Measurements from ENCODE around the gene UBR4. TPM values are rescaled to one million over a fixed set of nuclear protein-coding genes. Genes with fewer than 3 reads are reported as not detected.

Gene UBR4
- total RNA-seq, 1 experiment from 2014 or later = 131 TPM

- H3K56ac ChIP-seq (ENCODE audit: insufficient read length, low read depth, low read length) = no peak overlapping the region
- no peak overlapping the region for H2BK20ac ChIP-seq (ENCODE audit: low read depth, low read length, poor library complexity, severe bottlenecking)
- no peak overlapping the region for H2BK15ac ChIP-seq (ENCODE audit: low read depth, low read length)
- no peaks in the 10 kb centered on the region for H3K9me3 Mint-ChIP-seq
- no peaks in the 10 kb centered on the region for H3K4me1 ChIP-seq (ENCODE audit: insufficient read depth, low read length)
- H3K27me3 Mint-ChIP-seq (ENCODE audit: low read depth) = no peaks in the 10 kb centered on the region
- H3K9ac ChIP-seq (ENCODE audit: extremely low read depth, insufficient read length, low read length) = no peak overlapping the region
- H4K20me1 ChIP-seq (ENCODE audit: control insufficient read depth, insufficient read depth, insufficient read length) = no peaks in the 10 kb centered on the region
- H2BK12ac ChIP-seq (ENCODE audit: insufficient read length, low read depth, low read length) = no peak overlapping the region
- H4K8ac ChIP-seq (replicated peaks; ENCODE audit: insufficient read length, low read depth, low read length) = no peak overlapping the region
- peak overlapping the region in 1 of 3 experiments; percentile 62; a peak in 3 of 7 replicates for H3K27ac Mint-ChIP-seq
- no peak overlapping the region for H3K4ac ChIP-seq (ENCODE audit: low read depth, low read length)
- no peak overlapping the region for H4K91ac ChIP-seq (ENCODE audit: insufficient read length, low read depth, low read length)
- no peak overlapping the region for H2BK120ac ChIP-seq (ENCODE audit: low read depth, low read length, poor library complexity, severe bottlenecking)
- H4K5ac ChIP-seq (ENCODE audit: insufficient read length, low read depth, low read length) = no peak overlapping the region
- peaks cover 51 to 100% (median 94%) of the 10 kb centered on the region in 3 experiments; a peak in 6 of 7 replicates for H3K36me3 Mint-ChIP-seq (ENCODE audit: insufficient read depth in 1 of 3, low read depth in 3 of 3)
- no peaks in the 10 kb centered on the region for H3K79me1 ChIP-seq (ENCODE audit: insufficient read depth, low read depth, low read length, poor library complexity, severe bottlenecking)
- H3K4me3 Mint-ChIP-seq = no peak overlapping the region; a peak in 1 of 5 replicates
- no peaks in the 10 kb centered on the region for H3K79me2 ChIP-seq (ENCODE audit: insufficient read depth, low read length)
- DNase-seq = no peak
- no peaks in the 10 kb centered on the region for H3K23me2 ChIP-seq (ENCODE audit: insufficient read length, low read depth, low read length, poor library complexity, severe bottlenecking)
- H2AFZ ChIP-seq (ENCODE audit: low read length) = no peak overlapping the region
- no peak overlapping the region for H3K23ac ChIP-seq (ENCODE audit: insufficient read length, low read depth, low read length)
- H3K9me3 ChIP-seq (ENCODE audit: control insufficient read depth, low read depth, low read length) = no peaks in the 10 kb centered on the region
- H3K27me3 ChIP-seq (ENCODE audit: insufficient read depth, low read length) = no peaks in the 10 kb centered on the region
- no peak overlapping the region for H2BK5ac ChIP-seq (ENCODE audit: insufficient read length, low read length)
- peaks cover 3 to 12% of the 10 kb centered on the region in 2 experiments; a peak in 3 of 4 replicates for H3K4me1 Mint-ChIP-seq
- H3K27ac ChIP-seq (ENCODE audit: insufficient read length, low read depth, low read length) = no peak overlapping the region
- TF ChIP-seq CTCF (conservative IDR thresholded peaks at IDR 0.05) = peak; percentile 53
- no peak overlapping the region for H3K4me2 ChIP-seq (ENCODE audit: insufficient read depth, insufficient read length, low read length)
- no peak overlapping the region for H3T11ph ChIP-seq (ENCODE audit: low read length)
- H3K18ac ChIP-seq (ENCODE audit: insufficient read length, low read depth, low read length) = no peak overlapping the region
- no CpG with 5 or more reads among the region's 7 CpGs for WGBS (ENCODE audit: extremely low coverage, insufficient read length, low lambda C conversion rate)
- no peak overlapping the region for H3K14ac ChIP-seq (ENCODE audit: insufficient read depth, low read length)
- no peak overlapping the region for H2AK5ac ChIP-seq (ENCODE audit: insufficient read length, low read length)
These were observed 113.8 kb downstream of the UBR4 start for GRCh38 chr1:19096036-19096833.
